Keratinocyte (primary cell): ENCODE data around the gene SLC66A2. TPM values are rescaled to one million over a fixed set of nuclear protein-coding genes. Genes with fewer than 3 reads are reported as not detected.

ENCODE experiments used
- DNase-seq: peaks from one replicate; pipeline ENCODE4 v3.0.0-alpha.2; 2011; ENCODE audit warnings: low read depth, missing footprints, low spot score
- FAIRE-seq: peaks from 2 replicates; lab custom pipeline; 2011; peaks lifted over from hg19 to GRCh38; lab: Jason Lieb, UNC
- H2AFZ ChIP-seq: 2 replicates; pipeline ENCODE4 v1.6.0; 2012; ENCODE audit warnings: low read length, control low read depth, inconsistent platforms; ENCODE audit not compliant: control insufficient read depth
- H3K27ac ChIP-seq: 2 replicates; pipeline ENCODE4 v1.5.1; 2011; ENCODE audit warnings: low read length; ENCODE audit not compliant: control insufficient read depth, insufficient read depth
- H3K27me3 ChIP-seq: 3 replicates; pipeline ENCODE4 v1.6.0; 2011; ENCODE audit warnings: low read length; ENCODE audit not compliant: control insufficient read depth, insufficient read depth; ENCODE audit errors: extremely low read depth
- H3K36me3 ChIP-seq, 2 experiments: 2 replicates in 1 of 2; 3 replicates in 1 of 2; pipeline ENCODE4 v1.5.1; 2011; ENCODE audit warnings: low read length in 2 of 2, mild to moderate bottlenecking in 1 of 2; ENCODE audit not compliant: control insufficient read depth in 2 of 2, insufficient read depth in 2 of 2; ENCODE audit errors: extremely low read depth in 1 of 2
- H3K4me1 ChIP-seq: 3 replicates; pipeline ENCODE4 v1.5.1; 2011; ENCODE audit warnings: low read length; ENCODE audit not compliant: control insufficient read depth, insufficient read depth; ENCODE audit errors: extremely low read depth
- H3K4me2 ChIP-seq: 3 replicates; pipeline ENCODE4 v1.6.0; 2011; ENCODE audit warnings: low read depth, low read length; ENCODE audit not compliant: control insufficient read depth, insufficient read depth; ENCODE audit errors: extremely low read depth
- H3K4me3 ChIP-seq, 3 experiments: fragments of 200-600 bp in 1 of 3; sonication (generic) in 1 of 3; 2 replicates in 2 of 3; 3 replicates in 1 of 3; pipeline ENCODE4 v1.5.1; 2011 to 2016; ENCODE audit warnings: low read length in 3 of 3, mild to moderate bottlenecking in 3 of 3, control low read depth in 2 of 3, inconsistent platforms in 1 of 3, low read depth in 1 of 3, mixed read lengths in 1 of 3, mixed run types in 1 of 3, moderate library complexity in 1 of 3; ENCODE audit not compliant: control insufficient read depth in 2 of 3, insufficient read depth in 2 of 3; ENCODE audit errors: extremely low read depth in 1 of 3
- H3K79me2 ChIP-seq: 2 replicates; pipeline ENCODE4 v1.6.0; 2012; ENCODE audit warnings: low read length; ENCODE audit not compliant: control insufficient read depth, insufficient read depth
- H3K9ac ChIP-seq: 3 replicates; pipeline ENCODE4 v1.6.0; 2011; ENCODE audit warnings: low read length; ENCODE audit not compliant: control insufficient read depth, insufficient read depth; ENCODE audit errors: extremely low read depth
- H3K9me1 ChIP-seq: 3 replicates; pipeline ENCODE4 v1.6.0; 2011; ENCODE audit warnings: low read length; ENCODE audit not compliant: control insufficient read depth, insufficient read depth; ENCODE audit errors: extremely low read depth
- H3K9me3 ChIP-seq: 2 replicates; pipeline ENCODE4 v1.5.1; 2012; ENCODE audit warnings: low read depth, low read length; ENCODE audit not compliant: control insufficient read depth
- H4K20me1 ChIP-seq: 3 replicates; pipeline ENCODE4 v1.6.0; 2011; ENCODE audit warnings: low read length; ENCODE audit not compliant: control insufficient read depth, insufficient read depth; ENCODE audit errors: extremely low read depth
- CTCF ChIP-seq, 3 experiments: IDR thresholded peaks in 1 of 3; conservative IDR thresholded peaks in 1 of 3; optimal IDR thresholded peaks in 1 of 3; 2 replicates in 2 of 3; 3 replicates in 1 of 3; pipeline versions ENCODE3 to v1.5.1; 2011; ENCODE audit warnings: low read length in 3 of 3, mild to moderate bottlenecking in 3 of 3, moderate library complexity in 2 of 3, control low read depth in 1 of 3, inconsistent platforms in 1 of 3; ENCODE audit not compliant: insufficient read depth in 2 of 3; ENCODE audit errors: extremely low read depth in 1 of 3
- EZH2 ChIP-seq: IDR thresholded peaks from one replicate; pipeline ENCODE4 v1.6.1; 2012; ENCODE audit warnings: inconsistent platforms, mild to moderate bottlenecking, low read length, moderate library complexity
- dilution Hi-C: fragments of 300-500 bp; cut with MboI; formaldehyde crosslinking; loops from one replicate; pipeline ENCODE4 v1.7.0; 2020; ENCODE audit warnings: low sequenced_read_pairs; ENCODE audit not compliant: extremely low pct_ligation_motif_present
- polyA plus RNA-seq, 5 experiments: library from polyadenylated mRNA; depleted of rRNA in 3 of 5; stranded (reverse) in 3 of 5; stranded (forward) in 1 of 5; unstranded in 1 of 5; fragments of >200 nt; gene quantifications; 1 replicate in 1 of 5; 2 replicates in 3 of 5; 3 replicates in 1 of 5; pipeline versions ENCODE4 v1.2.1 to v1.2.3, GENCODE V29; 2011 to 2012; ENCODE audit warnings: missing spikeins in 2 of 5, low read depth in 1 of 5, low replicate concordance in 1 of 5

The SLC66A2 gene
- polyA plus RNA-seq, 1 donor (not counting 4 experiments of a cell fraction or from before 2014, with no cell fraction given), result 16.3 TPM

- peak within 1 kb of the TSS; percentile 85 for H3K9ac ChIP-seq
- dilution Hi-C loops, result no loop called here
These were observed 37.2 kb upstream of the SLC66A2 start, which contains the start of gene TXNL4A for GRCh38 chr18:79988451-79989194. TSS of gene TXNL4A (minus strand) at chr18:79988563. CDS start at chr18:79988392, 171 bp downstream.

GRCh38 chr18:79988071-79988450 is 36.6 kb upstream of the SLC66A2 start:
- Histone ChIP-seq H2AFZ (peak overlapping the region; percentile 92), H3K4me1 (peaks cover 13% of the 10 kb centered on the region), H3K9me1 (peaks cover 3% of the 10 kb centered on the region), H3K4me3 (peak overlapping the region; percentile 94 to 100 (median 99)), H3K79me2 (peaks cover 52% of the 10 kb centered on the region), H3K27me3 (no peaks in the 10 kb centered on the region), H3K9ac (peak overlapping the region; percentile 85), H4K20me1 (peaks cover 21% of the 10 kb centered on the region), H3K36me3 (peaks cover 0 to 6% of the 10 kb centered on the region in 2 experiments), H3K4me2 (peak overlapping the region; percentile 98), H3K9me3 (no peaks in the 10 kb centered on the region), H3K27ac (peak overlapping the region; percentile 77)
- FAIRE-seq, result no peak
- dilution Hi-C loops, result no loop called here
- DNase-seq, result no peak
- no peak for TF ChIP-seq EZH2
- TF ChIP-seq CTCF (optimal IDR thresholded peaks at IDR 0.05 in 1 of 3, IDR thresholded peaks at IDR 0.05 in 1 of 3, conservative IDR thresholded peaks at IDR 0.05 in 1 of 3; ENCODE audit: extremely low read depth in 1 of 3, insufficient read depth in 2 of 3, low read length in 3 of 3), result peak in 1 of 3 experiments; percentile 40

More at GRCh38 chr18:79988451-79989194, 37.2 kb upstream of the SLC66A2 start, which contains the start of gene TXNL4A:
- DNase-seq (no peak), FAIRE-seq (peak; percentile 71)
- Histone ChIP-seq H3K27me3 (no peaks in the 10 kb centered on the region), H2AFZ (peak within 1 kb of the TSS; percentile 92), H3K9me1 (peaks cover 3% of the 10 kb centered on the region), H3K9me3 (no peaks in the 10 kb centered on the region), H3K27ac (peak within 1 kb of the TSS; percentile 77), H3K36me3 (peaks cover 0 to 6% of the 10 kb centered on the region in 2 experiments), H4K20me1 (peaks cover 16% of the 10 kb centered on the region), H3K4me3 (peak within 1 kb of the TSS; percentile 94 to 100 (median 99)), H3K4me2 (peak within 1 kb of the TSS; percentile 98), H3K79me2 (peaks cover 46% of the 10 kb centered on the region), H3K4me1 (peaks cover 13% of the 10 kb centered on the region)
- TF ChIP-seq EZH2, result no peak
- TF ChIP-seq CTCF (optimal IDR thresholded peaks at IDR 0.05 in 1 of 3, IDR thresholded peaks at IDR 0.05 in 1 of 3, conservative IDR thresholded peaks at IDR 0.05 in 1 of 3; ENCODE audit: extremely low read depth in 1 of 3, insufficient read depth in 2 of 3, low read length in 3 of 3), result no peak
